MM.1S (cell line): ENCODE results near the gene HS2ST1.

Source experiments
- DNase-seq: peaks from one replicate; pipeline ENCODE4 v3.0.0-alpha.2; 2015
- H2AFZ ChIP-seq: fragments of 300-600 bp; sonication (generic); 2 replicates; pipeline ENCODE4 v1.6.0; 2016; ENCODE audit warnings: antibody characterized with exemption, low read length
- H3F3A ChIP-seq: fragments of 300-600 bp; sonication (generic); 2 replicates; pipeline ENCODE4 v1.6.1; 2016; ENCODE audit warnings: mild to moderate bottlenecking, antibody characterized with exemption, low read length, moderate library complexity, mixed read lengths; ENCODE audit not compliant: insufficient read depth
- H3K27ac ChIP-seq: fragments of 300-600 bp; sonication (generic); 2 replicates; pipeline ENCODE4 v1.5.1; 2016; ENCODE audit warnings: mild to moderate bottlenecking, low read length
- H3K27me3 ChIP-seq: fragments of 300-600 bp; sonication (generic); replicated peaks from 2 replicates; pipeline ENCODE4 v1.6.0; 2016; ENCODE audit warnings: low read length; ENCODE audit not compliant: insufficient read depth
- H3K36me3 ChIP-seq: fragments of 300-600 bp; sonication (generic); replicated peaks from 2 replicates; pipeline ENCODE4 v1.6.1; 2016; ENCODE audit warnings: mild to moderate bottlenecking, low read length, mixed read lengths; ENCODE audit not compliant: insufficient read depth
- H3K4me1 ChIP-seq: fragments of 300-600 bp; sonication (generic); 2 replicates; pipeline ENCODE4 v1.6.1; 2016; ENCODE audit warnings: low read length, mixed read lengths
- H3K4me2 ChIP-seq: fragments of 300-600 bp; sonication (generic); 2 replicates; pipeline ENCODE4 v1.6.0; 2016; ENCODE audit warnings: low read depth, low read length
- H3K4me3 ChIP-seq: fragments of 300-600 bp; sonication (generic); 2 replicates; pipeline ENCODE4 v1.5.1; 2016; ENCODE audit warnings: low read length, mixed read lengths
- H3K79me2 ChIP-seq: fragments of 300-600 bp; sonication (generic); 2 replicates; pipeline ENCODE4 v1.6.1; 2016; ENCODE audit warnings: mixed run types, low read length, mixed read lengths
- H3K9ac ChIP-seq: fragments of 300-600 bp; sonication (generic); 2 replicates; pipeline ENCODE4 v1.6.1; 2016; ENCODE audit warnings: low read length, mixed read lengths
- H3K9me2 ChIP-seq: fragments of 300-600 bp; sonication (generic); replicated peaks from 2 replicates; pipeline ENCODE4 v1.6.1; 2016; ENCODE audit warnings: mild to moderate bottlenecking, low read length, mixed read lengths; ENCODE audit not compliant: insufficient read depth
- H3K9me3 ChIP-seq: fragments of 300-600 bp; sonication (generic); replicated peaks from 2 replicates; pipeline ENCODE4 v1.6.1; 2016; ENCODE audit warnings: mild to moderate bottlenecking, low read length, mixed read lengths; ENCODE audit not compliant: insufficient read depth
- H4K20me1 ChIP-seq: fragments of 300-600 bp; sonication (generic); 2 replicates; pipeline ENCODE4 v1.6.1; 2016; ENCODE audit warnings: mild to moderate bottlenecking, low read length, moderate library complexity, mixed read lengths; ENCODE audit not compliant: insufficient read depth
- CTCF ChIP-seq: fragments of 300-600 bp; sonication (generic); IDR thresholded peaks from 2 replicates; pipeline ENCODE4 v1.5.1; 2016; ENCODE audit warnings: antibody characterized with exemption, low read length, mixed read lengths
- EZH2 ChIP-seq: fragments of 300-600 bp; sonication (generic); optimal IDR thresholded peaks from 2 replicates; pipeline ENCODE3; 2017; ENCODE audit warnings: low read depth, mild to moderate bottlenecking, antibody characterized with exemption, low read length, mixed read lengths
- EZH2phosphoT487 ChIP-seq: fragments of 300-600 bp; sonication (generic); IDR thresholded peaks from 2 replicates; pipeline ENCODE4 v1.6.1; 2018; ENCODE audit warnings: antibody characterized with exemption, low read length

Gene HS2ST1

GRCh38 chr1:87126886-87127505 lies 212.6 kb downstream of the HS2ST1 start:
- Histone ChIP-seq H3F3A (no peaks in the 10 kb centered on the region), H3K4me2 (no peak overlapping the region), H4K20me1 (no peaks in the 10 kb centered on the region), H3K9me2 (no peaks in the 10 kb centered on the region), H3K79me2 (no peaks in the 10 kb centered on the region), H3K9ac (no peak overlapping the region), H3K27me3 (no peaks in the 10 kb centered on the region), H3K27ac (no peak overlapping the region), H2AFZ (no peak overlapping the region), H3K9me3 (no peaks in the 10 kb centered on the region), H3K36me3 (no peaks in the 10 kb centered on the region), H3K4me3 (no peak overlapping the region), H3K4me1 (0 out of 2 replicates have a peak, but pooled peaks cover 4% of the 10 kb centered on the region)
- no peak for TF ChIP-seq EZH2
- no peak for TF ChIP-seq CTCF
- TF ChIP-seq EZH2phosphoT487, result no peak
- no peak for DNase-seq

- Histone ChIP-seq H3K27ac (no peak overlapping the region), H3K9me3 (no peaks in the 10 kb centered on the region), H2AFZ (no peak overlapping the region), H4K20me1 (no peaks in the 10 kb centered on the region), H3F3A (no peaks in the 10 kb centered on the region), H3K36me3 (no peaks in the 10 kb centered on the region), H3K4me1 (0 out of 2 replicates have a peak, but pooled peaks cover 4% of the 10 kb centered on the region), H3K9ac (no peak overlapping the region), H3K9me2 (no peaks in the 10 kb centered on the region), H3K27me3 (no peaks in the 10 kb centered on the region), H3K79me2 (no peaks in the 10 kb centered on the region), H3K4me2 (no peak overlapping the region), H3K4me3 (no peak overlapping the region)
- DNase-seq, result no peak
- TF ChIP-seq EZH2phosphoT487 (no peak), EZH2 (no peak), CTCF (no peak)
These were observed 213.1 kb downstream of the HS2ST1 start for GRCh38 chr1:87127581-87127980.

- H3K4me3 ChIP-seq, result no peak overlapping the region
- DNase-seq, result no peak
- no peaks in the 10 kb centered on the region for H3K79me2 ChIP-seq
- no peaks in the 10 kb centered on the region for H3K9me3 ChIP-seq
- no peaks in the 10 kb centered on the region for H3K36me3 ChIP-seq
- no peak overlapping the region for H3K4me2 ChIP-seq
- 0 out of 2 replicates have a peak, but pooled peaks cover 4% of the 10 kb centered on the region for H3K4me1 ChIP-seq
- H3F3A ChIP-seq, result no peaks in the 10 kb centered on the region
- H3K27me3 ChIP-seq, result no peaks in the 10 kb centered on the region
- H3K9ac ChIP-seq, result no peak overlapping the region
- no peaks in the 10 kb centered on the region for H4K20me1 ChIP-seq
- H2AFZ ChIP-seq, result no peak overlapping the region
- H3K9me2 ChIP-seq, result no peaks in the 10 kb centered on the region
- TF ChIP-seq EZH2phosphoT487 (no peak), CTCF (no peak), EZH2 (no peak)
- H3K27ac ChIP-seq, result no peak overlapping the region
These were observed 214.6 kb downstream of the HS2ST1 start for GRCh38 chr1:87129038-87129437.
